GM21737 (cell line): Measurements from ENCODE around the gene RAI14.
"Not testable (repeated sequence)": the region's sequence is repeated elsewhere in the genome, so short reads cannot be mapped to it uniquely, and the experiment has no call there.

Experiments
- ATAC-seq: cut with Tn5 transposase; IDR thresholded peaks from one replicate; pipeline ENCODE4 v1.9.1; 2021; ENCODE audit warnings: mild to moderate bottlenecking, moderate library complexity; ENCODE audit not compliant: unreplicated experiment

The RAI14 gene

DNA sequence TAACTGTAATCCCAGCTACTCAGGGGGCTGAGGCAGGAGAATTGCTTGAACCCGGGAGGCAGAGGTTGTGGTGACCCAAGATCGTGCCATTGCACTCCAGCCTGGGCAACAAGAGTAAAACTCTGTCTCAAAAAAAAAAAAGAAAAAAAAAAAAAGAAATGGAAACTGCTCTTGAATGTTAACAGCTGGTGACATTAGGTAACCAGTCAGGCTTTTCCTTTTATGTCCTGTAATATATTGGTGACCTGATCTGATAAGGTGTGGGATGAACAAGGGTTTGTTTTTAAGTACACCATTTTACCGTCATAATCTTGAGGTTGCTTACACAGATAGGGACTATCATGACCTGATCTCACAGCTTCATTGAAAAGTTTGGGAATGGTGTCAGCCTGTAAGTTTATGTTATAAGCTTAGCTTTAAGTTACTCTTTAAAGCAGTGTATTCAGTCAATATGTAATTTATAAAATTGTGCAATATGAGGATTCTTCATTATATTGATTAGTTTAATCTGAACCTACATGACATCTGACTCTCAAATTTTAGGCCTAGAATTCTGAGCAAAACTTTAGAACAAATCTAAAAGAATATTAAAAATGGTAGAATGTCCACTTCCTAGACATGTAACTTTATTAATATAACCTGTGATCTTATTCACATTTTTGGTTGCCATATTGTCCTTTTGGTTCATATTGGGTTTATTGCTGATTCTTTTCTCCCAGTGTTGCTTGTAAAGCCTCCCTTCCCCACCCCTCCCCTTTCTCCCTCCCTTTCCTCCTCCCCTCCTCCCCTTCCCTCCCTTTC, 41.4 kb downstream of the RAI14 start:
- ATAC-seq = no peak

GRCh38 chr5:34698109-34698419, 41.9 kb downstream of the RAI14 start:
- no peak for ATAC-seq

DNA sequence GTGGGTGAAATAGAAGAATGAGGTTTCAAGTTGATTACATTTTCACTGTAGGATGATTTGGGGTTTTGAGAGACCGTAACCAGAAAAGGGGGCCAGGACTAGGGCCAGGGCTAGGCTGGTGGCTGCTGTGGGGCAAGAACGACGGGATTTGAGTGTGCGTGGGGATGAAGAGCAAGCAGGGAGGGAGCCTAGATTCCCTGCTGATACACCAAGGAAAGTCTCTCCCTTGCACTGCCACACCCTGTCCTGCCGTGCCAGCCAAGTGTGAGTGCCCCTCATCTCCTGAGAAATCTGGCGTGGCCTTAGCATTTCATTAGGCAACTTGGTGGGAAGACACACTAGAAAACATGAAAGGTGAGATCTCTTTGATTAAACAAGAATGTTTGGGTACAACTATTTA, 42.6 kb downstream of the RAI14 start:
- ATAC-seq = no peak

- no peak for ATAC-seq
Observed at GRCh38 chr5:34699155-34700077, 43.3 kb downstream of the RAI14 start.

DNA sequence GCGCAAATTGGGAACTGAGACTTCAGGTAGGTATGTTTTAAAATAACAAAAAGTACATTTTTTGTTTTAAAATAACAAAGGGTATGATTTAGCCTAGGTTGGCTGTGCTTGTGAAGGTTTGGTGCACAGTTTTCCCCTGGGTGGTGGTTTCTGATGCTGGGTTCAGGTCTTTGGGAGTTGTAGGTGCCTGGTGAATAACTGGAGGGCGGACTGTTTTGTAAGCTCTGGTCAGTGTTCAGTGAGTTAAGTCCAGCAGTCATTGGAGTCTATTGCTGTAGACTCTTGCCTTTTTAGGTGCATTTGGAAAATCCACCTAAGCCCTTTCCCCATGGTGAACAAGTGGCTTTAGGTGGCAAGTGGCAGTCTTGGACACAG, 43.9 kb downstream of the RAI14 start:
- ATAC-seq = no peak

- not testable (repeated sequence) for ATAC-seq
Observed at GRCh38 chr5:34701442-34701841, 45.3 kb downstream of the RAI14 start.

- no peak for ATAC-seq
Observed at GRCh38 chr5:34703767-34704713, 47.9 kb downstream of the RAI14 start.

- ATAC-seq = no peak
Observed at GRCh38 chr5:34706084-34706483, 50.0 kb downstream of the RAI14 start.

- no peak for ATAC-seq
Observed at GRCh38 chr5:34707451-34708107, 51.5 kb downstream of the RAI14 start.

DNA sequence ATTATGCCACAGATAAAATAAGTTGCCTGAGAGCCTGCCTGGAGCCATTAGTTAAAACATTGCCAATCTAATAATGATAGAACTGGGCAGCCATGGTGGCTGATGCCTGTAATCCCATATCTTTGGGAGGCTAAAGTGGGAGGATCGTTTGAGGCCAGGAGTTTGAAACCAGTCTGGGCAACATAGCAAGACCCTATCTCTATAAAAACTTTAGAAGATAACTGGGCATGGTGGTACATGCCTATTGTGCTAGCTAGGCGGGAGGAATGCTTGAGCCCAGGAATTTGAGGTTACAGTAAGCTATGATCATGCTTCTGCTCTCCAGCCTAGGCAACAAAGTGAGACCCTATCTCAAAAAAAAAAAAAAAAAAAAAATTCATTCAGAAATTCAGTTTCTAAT, 52.6 kb downstream of the RAI14 start:
- ATAC-seq = no peak

DNA sequence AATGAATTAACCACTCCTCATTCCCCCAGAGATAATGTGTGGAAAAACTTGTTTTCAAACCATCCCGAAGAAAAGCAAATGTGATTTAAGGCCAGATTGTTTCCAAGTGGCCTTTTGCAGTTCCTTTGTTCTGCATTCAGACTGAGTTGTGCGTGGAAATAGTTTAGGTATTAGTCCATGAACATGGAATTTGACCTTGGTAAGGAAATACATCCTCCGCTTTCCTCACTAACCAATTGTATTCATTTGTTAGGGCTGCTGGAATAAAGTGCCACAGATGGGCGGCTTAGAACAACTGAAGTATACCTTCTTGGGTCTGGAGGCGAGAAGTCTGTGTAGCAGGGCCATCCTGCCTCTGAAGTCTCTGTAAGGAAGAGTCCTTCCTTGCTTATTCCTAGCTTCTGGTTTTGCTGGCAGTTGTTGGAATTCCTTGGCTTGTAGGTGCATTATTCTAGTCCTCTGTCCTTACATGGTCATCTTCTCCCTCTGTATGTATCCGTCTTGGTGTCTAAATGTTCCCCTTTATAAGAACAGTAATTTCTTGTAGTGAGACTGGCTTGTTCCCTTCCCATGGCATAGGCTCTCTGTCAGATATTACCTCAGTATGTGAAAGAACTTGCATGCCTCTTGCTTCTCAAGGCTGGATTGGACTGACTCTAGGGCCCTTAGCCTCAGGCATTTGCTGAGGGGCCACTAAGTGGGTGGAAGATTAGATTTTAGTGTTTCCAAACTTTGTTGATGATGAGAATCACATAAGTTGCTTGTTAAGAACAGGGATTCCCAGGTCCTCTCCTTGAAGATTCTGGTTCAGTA, 53.9 kb downstream of the RAI14 start:
- no peak for ATAC-seq

DNA sequence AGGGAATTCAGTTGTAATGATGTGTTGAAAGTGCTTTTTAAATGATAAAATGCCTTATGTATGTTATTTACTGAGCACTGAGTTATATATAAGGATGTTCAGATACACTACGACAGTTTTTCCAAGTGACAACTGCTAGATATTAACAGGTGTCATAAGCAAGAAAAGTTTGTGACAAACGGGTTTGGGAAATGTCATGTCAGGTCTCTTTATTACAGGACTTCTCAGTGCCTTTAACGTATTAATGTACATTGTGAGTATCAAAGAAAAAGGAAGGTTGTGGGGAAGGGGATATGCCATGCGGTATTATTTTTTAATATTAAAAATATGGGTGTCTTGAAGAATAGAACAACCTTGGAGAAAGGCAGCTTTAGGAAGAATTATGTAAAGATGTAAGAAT, 56.4 kb downstream of the RAI14 start:
- ATAC-seq = no peak

- no peak for ATAC-seq
Observed at GRCh38 chr5:34715711-34716110, 59.6 kb downstream of the RAI14 start.

DNA sequence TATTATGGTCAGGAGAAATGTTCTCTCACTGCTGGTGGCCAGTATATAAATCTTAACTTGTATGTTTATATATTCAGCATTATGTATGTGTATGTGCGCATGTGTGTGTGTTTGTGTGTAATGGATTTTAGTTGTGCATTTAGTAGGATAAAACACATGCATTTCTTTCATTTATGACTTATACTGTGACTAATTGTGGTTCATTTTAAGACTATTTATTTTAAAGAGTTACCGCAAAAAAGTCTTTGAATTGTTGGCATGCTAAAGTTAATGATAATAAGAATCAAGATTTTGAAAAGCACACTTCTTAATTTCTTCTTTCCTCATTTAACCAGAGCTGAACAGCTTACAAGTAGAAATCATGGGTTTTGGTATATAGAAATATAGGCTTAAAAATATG, 60.9 kb downstream of the RAI14 start:
- ATAC-seq = no peak

- no peak for ATAC-seq
Observed at GRCh38 chr5:34717426-34718327, 61.5 kb downstream of the RAI14 start.

- ATAC-seq = no peak
Observed at GRCh38 chr5:34718516-34718915, 62.4 kb downstream of the RAI14 start.

DNA sequence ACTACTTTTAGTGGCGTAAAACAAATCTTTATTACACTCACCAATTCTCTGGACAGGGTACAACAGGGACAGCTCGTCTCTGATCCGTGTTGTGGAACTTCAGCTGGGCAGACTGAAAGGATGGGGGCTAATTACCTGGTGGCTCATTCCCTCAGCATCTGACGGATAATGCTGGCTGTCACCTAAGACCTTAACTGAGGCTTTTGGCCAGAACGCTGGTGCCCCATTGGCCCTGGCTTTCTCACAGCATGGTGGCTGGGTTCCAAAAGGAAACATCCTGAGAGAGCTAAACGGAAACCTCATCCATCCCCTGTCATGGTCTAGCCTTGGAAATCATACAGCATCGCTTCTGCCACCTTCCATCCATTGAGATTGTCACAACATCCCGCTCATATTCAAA, 62.9 kb downstream of the RAI14 start:
- ATAC-seq = no peak

- ATAC-seq = no peak
Observed at GRCh38 chr5:34721327-34721726, 65.2 kb downstream of the RAI14 start.

DNA sequence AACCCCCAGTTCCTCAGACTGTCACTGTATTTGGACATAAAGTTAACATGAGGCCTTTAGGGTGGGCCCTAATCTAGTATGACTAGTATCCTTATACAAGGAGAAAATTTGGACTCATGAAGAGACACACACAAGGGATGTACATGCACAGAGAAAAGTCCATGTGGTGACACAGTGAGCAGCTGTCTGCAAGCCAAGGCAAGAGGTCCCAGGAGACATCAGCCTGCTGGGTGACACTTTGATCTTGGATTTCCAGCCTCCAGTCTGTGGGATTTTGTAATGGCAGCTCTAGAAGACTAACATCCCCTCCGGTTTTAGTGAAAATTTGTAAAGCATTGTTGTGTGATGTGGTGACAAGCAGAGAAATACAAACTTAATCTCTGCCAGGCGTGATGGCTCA, 66.1 kb downstream of the RAI14 start:
- ATAC-seq = no peak
